ENCODE results near the gene CDH23. TPM values are rescaled to one million over a fixed set of nuclear protein-coding genes. Genes with fewer than 3 reads are reported as not detected.
"Not testable (repeated sequence)": the region's sequence is repeated elsewhere in the genome, so short reads cannot be mapped to it uniquely, and the experiment has no call there.

The CDH23 gene
- 5.1 TPM for total RNA-seq

DNA sequence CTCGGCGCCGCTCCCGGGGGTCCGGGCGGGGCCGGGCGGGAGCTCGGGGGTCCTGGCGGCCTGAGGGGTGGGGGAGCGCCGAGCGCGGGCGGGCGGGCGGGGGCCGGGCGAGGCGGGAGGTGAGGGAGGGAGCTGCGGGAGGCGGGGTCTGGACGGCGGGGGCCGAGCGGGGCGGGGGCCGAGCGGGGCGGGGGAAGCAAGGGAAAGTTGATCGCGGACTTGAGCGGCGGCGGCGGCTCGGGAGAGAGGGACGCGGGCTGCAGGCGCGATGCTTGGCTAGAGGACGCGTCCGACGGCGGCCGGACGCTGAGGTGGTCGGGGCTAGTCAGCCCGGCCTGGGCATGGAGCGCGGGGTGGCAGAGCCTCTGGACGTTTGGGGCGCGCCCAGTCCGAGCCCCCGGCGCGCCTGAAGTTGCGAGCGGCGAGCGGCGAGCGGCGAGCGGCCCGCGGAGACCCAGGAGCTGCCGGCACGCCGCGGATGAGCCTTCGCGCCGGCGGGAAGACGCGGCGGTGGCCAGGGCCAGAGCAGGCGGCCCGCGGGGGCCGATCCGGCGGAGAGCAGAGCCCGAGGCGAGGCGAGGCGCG is at the start of gene CDH23:
TSS of gene CDH23 (plus strand) at position 210 of the 585 bp plus-strand sequence. CDS start 42,912 bp downstream, outside the sequence.
- no peak for DNase-seq (ENCODE audit: low spot score)

DNA sequence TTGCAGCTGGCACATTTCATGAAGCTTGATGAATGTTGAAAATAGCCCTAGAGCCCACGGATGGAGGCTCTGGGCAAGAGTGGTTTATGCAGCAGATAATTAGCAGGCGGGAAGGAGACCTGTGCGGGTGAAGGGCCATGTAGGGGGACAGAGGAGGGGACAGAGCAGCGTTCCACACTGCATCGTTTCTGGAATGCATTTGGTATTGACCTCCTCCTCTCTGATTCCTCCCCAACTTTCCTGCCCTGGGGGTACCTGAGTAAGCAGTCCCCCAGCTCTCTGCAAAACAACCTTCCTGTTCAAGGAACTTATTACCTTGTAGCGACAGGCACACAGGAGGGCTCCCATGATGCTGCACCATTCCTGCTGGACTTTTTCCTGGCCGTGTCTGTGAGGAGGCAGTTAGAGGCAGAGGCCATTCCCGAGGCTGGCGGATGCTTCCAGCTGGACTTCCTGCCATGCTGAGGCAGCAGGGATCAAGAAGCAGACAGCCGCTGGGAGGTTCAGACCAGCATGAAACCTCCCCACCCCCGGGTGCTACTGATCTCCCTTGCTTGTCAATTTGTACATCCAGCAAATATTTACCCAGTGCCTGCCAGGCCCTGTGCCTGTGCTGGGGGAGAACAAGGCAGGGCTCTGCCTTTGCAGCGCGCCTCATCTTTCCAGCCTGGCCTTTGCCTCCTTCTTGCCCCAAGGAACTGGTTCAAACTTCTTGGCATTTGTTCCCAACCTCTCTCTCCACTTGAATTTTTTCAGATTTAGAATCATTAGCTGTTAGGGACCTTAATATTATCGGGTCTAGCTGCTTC is 48.9 kb upstream of the CDH23 start:
- DNase-seq (ENCODE audit: low spot score) = peak; percentile 58

DNA sequence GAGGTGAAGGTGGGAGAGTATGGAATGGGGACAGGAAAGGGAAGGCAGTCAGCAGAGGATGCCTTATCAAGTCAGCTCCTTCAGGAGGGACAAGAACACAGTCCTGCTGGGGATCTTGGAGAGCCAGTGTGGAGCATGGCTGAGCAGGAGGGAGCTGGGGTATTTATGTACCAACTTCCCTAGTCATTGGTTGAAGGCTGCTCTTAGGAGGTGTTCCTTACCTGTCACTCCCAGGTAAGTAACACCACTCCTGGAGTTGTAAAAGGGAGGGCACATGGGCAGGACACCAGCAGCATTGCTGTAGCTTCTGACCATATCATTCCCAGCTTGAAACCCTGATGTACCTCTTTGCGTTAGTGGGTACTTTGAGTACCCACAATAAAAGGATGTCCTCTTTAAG is 47.9 kb upstream of the CDH23 start:
- no peak for DNase-seq (ENCODE audit: low spot score)

DNA sequence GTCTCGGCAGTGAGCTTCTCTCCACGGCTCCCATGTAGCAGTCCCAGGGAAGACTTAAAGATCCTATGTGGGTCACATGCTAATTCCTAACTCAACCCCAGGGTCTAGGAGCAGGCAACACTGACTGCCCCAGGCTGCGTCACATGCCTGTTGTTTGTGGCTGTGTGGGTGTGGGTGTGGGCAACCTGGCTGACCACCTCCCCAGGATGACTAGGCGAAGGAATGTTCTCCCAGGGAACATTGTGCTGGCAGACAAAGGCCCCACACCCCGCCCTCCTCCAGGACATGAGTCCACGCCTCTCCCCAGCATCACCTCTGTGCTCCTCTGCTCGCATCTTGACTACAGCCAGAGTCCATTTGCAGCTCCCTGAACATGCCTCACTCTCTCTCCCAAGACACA is 47.3 kb upstream of the CDH23 start:
- DNase-seq (ENCODE audit: low spot score) = no peak

DNA sequence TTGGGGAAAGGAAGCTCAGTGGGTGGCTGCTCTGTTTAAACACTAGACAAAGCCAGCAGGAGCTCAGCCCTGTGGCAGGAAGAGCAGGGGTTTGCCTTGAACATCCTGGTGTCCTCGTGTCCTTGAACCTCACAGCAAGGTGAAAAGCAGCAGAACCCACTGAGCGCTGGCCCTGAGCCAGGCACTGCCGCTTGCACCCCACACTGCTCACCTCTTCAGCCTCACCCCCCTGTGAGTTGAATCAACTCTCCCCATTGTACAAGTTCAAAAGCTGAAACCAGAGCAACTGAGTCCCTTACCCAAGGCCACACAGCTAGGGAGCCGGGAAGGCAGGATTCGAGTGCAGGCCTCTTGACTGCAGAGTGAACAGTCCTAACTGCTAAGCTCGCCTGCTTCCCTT is 45.6 kb upstream of the CDH23 start:
- no peak for DNase-seq (ENCODE audit: low spot score)

DNA sequence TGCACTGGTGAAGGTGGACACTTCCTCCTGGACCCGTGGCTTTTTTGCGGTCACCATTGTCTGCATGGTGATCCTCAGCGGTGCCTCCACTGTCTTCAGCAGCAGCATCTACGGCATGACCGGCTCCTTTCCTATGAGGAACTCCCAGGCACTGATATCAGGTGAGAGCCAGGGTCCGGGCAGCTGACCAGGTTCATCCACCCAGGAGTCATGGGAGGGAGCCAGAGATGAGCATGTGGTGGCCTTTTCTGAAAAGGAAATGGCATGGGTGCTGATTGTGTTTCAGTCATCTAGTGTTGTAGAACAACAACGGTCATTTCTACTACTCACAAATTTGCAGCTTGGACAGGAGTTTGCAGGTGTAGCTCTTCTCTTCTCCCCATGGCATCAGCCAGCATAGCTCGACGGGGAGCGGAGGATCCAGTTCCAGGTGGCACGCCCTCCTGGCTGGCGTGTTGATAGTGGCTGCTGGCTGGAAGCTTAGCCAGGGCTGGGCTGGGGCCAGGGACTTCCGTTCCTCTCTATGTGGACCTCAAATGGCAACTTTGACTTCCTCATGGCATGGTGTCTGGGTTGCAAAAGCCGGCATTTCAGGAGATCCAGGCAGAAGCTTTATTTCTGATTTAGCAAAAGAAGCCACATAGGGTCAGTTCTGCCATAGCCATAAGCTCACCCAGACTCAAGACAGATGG is 44.9 kb upstream of the CDH23 start:
- DNase-seq (ENCODE audit: low spot score) = peak; percentile 25

DNA sequence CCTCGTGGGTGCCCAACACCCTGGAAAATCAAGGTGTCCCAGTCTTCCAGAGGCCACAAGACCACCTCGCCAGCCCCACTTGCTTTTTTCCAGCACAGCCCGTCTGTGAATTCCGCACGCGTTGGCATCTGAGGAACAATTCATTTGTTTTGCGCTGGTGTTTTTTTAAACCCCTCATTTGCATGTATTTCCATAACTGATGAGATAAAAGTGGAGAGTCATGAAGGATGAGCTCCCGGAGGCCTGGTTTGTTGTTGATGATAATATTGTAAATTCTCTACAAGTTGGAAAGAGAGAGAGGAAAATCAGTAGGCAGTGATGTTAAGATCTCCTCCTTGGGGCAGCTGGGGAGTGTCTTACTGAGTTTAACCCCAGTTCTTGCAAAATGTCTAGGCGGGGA is 43.1 kb upstream of the CDH23 start:
- DNase-seq (ENCODE audit: low spot score) = no peak

DNA sequence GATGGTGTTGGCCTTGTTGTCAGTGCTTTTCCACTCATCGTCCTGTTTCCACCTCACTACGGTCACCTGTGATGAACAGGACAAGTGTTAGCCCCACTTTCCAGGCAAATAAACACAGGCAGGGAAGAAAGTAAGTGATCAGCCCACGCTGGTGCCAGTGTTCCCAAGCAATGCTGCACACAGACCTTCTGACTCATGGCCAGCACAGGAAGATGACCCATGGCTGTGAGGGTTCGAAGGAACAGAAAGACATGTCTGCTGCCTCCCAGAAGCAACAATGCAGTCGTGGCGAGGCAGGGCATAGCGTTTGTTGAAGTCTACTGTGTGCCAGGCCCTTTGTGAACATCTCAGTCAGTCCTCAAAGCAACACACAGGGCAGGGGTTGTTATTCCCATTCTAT is 41.9 kb upstream of the CDH23 start:
- DNase-seq (ENCODE audit: low spot score) = no peak

DNA sequence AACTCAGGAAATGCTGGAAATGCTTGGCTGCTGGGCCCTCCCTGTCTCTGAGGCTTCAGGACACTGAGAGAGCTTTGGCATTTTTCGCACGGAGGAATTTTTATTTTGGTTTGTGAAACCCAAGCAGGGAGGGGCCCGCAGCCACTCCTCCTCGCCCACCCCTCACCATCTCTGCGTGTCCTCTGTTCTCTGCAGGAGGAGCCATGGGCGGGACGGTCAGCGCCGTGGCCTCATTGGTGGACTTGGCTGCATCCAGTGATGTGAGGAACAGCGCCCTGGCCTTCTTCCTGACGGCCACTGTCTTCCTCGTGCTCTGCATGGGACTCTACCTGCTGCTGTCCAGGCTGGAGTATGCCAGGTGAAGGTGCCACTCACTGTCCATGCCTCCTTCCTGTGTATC is 40.8 kb upstream of the CDH23 start:
- DNase-seq (ENCODE audit: low spot score) = no peak

DNA sequence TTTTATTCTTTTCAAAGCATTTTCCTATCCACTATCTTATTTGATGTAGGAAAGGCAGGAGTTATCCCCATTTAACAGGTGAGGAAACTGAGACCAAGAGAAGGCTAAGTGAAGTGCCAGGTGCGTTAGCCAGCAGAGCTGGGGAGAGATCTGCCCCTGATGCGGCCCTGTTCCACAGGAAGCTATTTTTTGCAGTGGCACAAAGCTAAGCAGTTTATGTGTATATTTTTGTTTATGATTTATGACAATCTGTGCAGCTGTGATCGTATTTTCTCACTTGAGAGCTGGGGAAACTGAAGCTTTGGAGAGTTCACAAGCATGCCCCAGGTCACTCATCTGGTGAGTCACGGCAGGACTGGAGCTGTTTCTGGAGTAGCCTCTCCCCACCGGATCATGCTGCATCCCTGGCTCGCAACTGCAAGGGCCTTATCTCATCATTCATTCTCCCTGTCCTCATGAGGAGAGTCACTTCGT is 38.9 kb upstream of the CDH23 start:
- no peak for DNase-seq (ENCODE audit: low spot score)

DNA sequence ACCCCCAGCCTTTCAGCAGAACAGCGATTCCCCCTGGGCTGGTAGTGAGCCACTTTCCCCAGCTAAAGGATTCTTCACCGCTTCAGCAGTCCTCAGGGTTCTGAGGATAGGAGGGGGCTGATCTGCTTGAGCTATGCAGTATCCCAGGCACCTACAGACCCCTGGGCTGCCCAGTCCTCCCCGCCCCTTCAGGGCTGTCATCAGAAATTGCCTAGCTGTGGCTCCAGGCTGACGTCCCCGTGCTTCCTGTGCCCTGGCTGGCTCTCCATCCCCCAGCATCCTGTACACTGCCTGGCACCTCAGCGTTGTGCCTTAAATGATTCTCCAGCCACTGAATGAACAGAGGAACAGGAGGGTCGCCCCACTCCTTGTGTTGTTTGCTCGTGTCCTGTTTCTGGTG is 38.4 kb upstream of the CDH23 start:
- DNase-seq (ENCODE audit: low spot score) = no peak

DNA sequence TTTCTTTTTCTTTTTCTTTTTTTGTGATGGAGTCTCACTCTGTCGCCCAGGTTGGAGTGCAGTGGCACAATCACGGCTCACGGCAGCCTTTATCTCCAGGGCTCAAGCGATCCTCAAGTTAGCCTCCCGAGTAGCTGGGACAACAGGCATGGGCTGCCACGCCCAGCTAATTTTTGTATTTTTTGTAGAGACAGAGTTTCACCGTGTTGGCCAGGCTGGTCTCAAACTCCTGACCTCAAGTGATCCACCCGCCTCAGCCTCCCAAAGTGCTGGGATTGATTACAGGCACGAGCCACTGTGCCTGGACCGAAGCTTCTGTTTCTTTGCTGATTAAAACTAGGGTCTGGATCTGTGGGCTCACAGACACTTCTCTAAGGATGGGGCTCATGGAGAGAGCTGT is 37.8 kb upstream of the CDH23 start:
- DNase-seq (ENCODE audit: low spot score) = not testable (repeated sequence)

DNA sequence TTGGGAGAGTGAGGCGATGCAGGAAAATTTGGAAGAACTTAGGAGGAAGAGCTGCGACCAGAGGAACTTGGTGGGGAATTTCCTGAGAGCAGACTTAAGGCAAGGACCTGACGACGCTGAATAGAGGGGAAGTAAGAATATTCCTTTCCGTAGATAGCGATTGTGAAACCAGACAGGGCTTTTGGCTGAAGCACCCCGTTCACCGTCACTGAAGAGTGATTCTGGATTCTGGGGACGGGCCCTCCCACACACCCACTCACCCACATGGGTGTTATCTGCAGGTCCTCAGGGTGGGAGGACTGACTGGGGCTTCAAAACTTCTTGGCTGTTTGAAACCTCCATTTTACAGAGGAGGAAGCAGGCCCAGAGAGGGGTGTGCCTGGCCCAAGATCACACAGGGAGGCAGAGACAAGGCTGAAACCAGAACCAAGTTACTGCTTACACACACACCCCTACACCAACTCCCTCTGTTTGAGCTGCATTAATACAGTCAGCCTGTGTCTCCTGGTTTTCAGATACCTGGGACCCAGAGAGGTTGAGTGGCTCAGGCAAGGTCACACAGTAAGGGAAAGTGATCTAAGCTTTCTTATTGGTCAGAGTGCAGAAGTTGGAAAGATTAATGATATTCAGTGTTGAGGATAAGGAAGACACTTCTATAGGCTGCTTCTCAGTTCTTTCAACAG is 37.2 kb upstream of the CDH23 start:
- DNase-seq (ENCODE audit: low spot score) = no peak

DNA sequence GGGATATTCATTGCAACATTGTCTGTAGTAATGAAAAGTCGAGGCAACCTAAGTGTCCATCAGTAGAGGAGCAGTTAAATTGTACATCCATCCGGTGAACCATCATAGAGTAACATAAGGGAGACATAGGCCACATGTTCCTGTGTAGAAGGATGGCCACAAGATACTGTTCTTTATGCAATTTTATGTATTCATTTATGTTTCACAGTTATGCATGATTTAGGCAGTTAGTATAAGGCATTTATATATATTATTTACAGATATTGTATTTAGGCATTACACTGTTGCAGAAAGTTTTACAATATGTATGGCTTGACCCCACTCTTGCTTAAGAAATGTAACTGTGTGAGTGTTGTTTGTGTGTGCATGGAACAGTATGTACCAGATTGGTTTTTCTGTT is 36.0 kb upstream of the CDH23 start:
- no peak for DNase-seq (ENCODE audit: low spot score)

DNA sequence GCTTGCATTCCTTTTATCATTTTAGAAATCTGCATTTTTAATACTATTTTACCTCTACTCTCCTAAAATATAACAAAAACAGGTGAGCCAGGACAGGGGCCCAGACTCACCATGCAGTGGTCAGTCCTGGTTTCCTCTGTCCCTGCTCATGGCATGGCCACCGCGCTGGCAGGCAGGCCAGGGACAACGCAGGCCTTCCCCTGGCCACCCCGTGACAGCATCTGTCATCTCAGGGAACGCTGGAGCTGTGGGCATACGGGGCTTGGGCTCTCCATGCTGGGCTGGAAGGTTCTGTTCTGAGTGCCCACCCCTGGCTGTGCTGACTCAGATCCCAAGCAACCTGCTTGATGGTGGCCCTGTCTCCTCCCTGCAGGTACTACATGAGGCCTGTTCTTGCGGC is 35.1 kb upstream of the CDH23 start:
- DNase-seq (ENCODE audit: low spot score) = no peak

DNA sequence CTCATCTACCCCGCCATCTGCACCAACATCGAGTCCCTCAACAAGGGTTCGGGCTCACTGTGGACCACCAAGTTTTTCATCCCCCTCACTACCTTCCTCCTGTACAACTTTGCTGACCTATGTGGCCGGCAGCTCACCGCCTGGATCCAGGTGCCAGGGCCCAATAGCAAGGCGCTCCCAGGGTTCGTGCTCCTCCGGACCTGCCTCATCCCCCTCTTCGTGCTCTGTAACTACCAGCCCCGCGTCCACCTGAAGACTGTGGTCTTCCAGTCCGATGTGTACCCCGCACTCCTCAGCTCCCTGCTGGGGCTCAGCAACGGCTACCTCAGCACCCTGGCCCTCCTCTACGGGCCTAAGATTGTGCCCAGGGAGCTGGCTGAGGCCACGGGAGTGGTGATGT is 34.6 kb upstream of the CDH23 start:
- DNase-seq (ENCODE audit: low spot score) = no peak

DNA sequence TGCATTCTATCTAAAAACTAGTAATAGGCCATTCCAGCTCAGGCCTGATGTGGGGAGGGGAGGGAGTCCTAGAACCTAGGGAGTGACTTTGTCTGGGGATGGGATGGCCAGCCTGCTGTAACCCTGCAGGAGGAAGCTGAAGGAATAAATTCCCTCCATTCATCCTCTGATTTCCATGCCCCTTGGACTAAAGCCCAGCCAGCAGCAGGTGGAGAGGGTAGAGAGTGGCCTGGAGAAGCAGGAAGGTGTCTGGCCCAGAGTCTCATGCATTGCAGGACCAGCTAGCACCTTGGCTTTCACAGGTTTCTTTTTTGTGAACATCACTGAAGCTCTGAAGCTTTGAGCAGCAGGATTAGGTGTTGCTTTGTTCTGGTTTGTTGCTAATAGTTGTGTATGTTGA is 32.8 kb upstream of the CDH23 start:
- DNase-seq (ENCODE audit: low spot score) = no peak

DNA sequence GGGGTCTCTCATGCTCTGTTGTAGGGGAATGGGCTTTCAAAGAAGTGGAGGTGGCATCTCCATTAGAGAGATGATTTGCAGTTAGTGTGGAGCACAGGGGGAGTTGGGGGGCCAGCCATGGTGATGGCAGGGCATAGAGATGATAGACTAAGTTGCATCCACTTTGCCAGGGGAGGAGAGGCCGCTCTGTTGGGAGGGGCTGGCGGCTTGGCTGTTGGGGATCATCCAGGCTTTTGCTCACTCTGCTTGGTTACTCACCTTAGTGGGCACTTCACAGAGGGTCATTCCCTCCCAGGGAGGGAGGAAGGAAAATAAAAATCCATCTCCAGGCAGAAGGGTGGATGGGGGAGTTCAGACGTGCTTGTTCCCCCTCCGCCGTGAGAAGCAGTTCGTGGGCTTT is 31.4 kb upstream of the CDH23 start:
- no peak for DNase-seq (ENCODE audit: low spot score)

DNA sequence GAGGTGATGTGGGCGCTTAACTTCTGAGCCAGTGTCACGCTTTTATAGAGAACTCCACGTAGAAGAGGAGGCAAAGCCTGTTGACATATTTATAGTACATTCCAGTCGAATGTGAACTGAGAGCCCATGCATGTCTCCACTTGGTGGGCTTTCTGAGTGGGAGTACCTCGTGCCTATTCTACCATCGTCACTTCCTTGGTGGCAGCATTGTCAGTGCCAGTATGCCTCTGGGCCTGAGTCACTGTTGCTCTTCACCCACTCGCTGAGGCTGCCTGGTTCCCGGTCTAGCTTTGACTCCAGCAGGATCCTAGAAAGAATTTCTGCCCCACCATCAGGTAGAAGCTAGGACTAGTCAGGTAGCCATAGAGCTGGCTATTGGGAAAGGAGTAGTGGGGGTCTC is 30.0 kb upstream of the CDH23 start:
- DNase-seq (ENCODE audit: low spot score) = no peak

DNA sequence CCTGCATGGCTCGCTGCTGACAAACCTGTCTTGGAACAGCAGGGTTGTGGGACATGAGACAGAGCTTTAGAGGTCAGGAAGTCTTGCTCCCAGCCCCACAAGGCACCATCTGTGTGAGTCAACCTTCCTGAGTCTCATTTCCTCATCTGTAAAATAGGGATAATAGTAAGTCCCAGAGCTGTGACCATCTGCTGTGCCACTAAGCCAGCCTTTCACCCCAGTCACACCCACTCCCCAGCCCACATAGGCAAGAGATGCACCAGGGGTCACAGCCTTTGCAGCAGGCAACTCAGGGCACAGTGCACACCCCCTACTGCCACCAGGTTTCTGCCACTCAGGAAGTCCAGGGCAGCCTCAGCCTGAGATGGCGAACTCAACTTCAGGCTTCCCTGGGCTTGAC is 29.4 kb upstream of the CDH23 start:
- DNase-seq (ENCODE audit: low spot score) = no peak

DNA sequence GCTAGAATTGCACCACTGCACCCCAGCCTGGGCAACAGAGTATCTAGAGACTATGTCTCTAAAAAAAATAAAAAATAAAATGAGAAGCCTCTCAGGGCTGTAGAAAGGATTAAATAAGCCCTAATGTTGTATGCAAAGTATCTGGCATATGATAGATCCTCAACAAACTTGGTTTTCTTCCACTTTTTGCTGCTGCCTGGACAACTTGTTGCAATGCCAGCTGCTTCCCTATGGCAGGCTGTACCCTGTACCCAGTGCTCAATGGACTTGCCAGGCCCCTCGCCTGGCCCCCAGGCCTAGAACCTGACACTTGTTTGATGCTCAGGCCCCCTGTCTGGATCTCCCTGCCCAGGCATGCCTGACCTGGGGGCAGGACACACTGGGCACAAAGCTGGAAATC is 28.5 kb upstream of the CDH23 start:
- DNase-seq (ENCODE audit: low spot score) = no peak

DNA sequence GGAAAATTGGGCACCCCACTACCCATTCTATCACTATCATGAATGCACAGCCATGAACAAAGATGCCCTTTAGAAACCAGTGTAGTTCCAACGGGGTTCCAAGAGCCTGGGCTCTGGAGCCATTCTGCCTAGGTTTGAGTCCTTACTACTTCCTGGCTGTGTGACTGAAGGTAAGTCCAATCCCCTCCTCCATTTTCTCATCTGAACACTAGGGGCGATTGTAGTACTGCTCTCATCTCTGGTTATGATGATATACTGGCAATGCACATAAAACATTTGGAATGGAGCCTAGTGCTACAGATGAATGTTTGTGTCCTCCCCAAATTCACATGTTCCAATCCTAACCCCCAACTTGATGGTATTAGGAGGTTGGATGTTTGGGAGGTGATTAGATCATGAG is 28.1 kb upstream of the CDH23 start:
- DNase-seq (ENCODE audit: low spot score) = no peak

Data from mucosa of gallbladder (tissue), 1 donor.